Mucosa of rectum (tissue), 2 donors: ENCODE measurements around the gene CCDC51.

Source experiments
- H3K27ac ChIP-seq, 2 donors: one replicate each; pipeline ENCODE4 v1.7.0; 2013; ENCODE audit warnings: inconsistent platforms in 2 of 2, low read depth in 2 of 2, low read length in 2 of 2
- H3K27me3 ChIP-seq, 2 donors: one replicate each; pipeline ENCODE4 v1.7.0; 2013; ENCODE audit warnings: low read length in 2 of 2; ENCODE audit not compliant: control insufficient read depth in 2 of 2, insufficient read depth in 2 of 2
- H3K36me3 ChIP-seq, 2 donors: one replicate each; pipeline ENCODE4 v1.7.0; 2013; ENCODE audit warnings: low read length in 2 of 2; ENCODE audit not compliant: control insufficient read depth in 2 of 2, insufficient read depth in 2 of 2
- H3K4me1 ChIP-seq, 2 donors: one replicate each; pipeline ENCODE4 v1.7.0; 2013; ENCODE audit warnings: low read length in 2 of 2, mild to moderate bottlenecking in 1 of 2; ENCODE audit not compliant: control insufficient read depth in 2 of 2, insufficient read depth in 2 of 2
- H3K4me3 ChIP-seq, 2 donors: one replicate each; pipeline ENCODE4 v1.7.0; 2013; ENCODE audit warnings: low read length in 2 of 2
- H3K9ac ChIP-seq, 2 donors: one replicate each; pipeline ENCODE4 v1.7.0; 2013; ENCODE audit warnings: low read length in 2 of 2, low read depth in 1 of 2, mild to moderate bottlenecking in 1 of 2
- H3K9me3 ChIP-seq, 2 donors: one replicate each; pipeline ENCODE4 v1.7.0; 2013; ENCODE audit warnings: low read length in 2 of 2; ENCODE audit not compliant: control insufficient read depth in 2 of 2
- donor health status: healthy.
- donor health status: Normal muscosa, but diverticular disease.

The CCDC51 gene

DNA sequence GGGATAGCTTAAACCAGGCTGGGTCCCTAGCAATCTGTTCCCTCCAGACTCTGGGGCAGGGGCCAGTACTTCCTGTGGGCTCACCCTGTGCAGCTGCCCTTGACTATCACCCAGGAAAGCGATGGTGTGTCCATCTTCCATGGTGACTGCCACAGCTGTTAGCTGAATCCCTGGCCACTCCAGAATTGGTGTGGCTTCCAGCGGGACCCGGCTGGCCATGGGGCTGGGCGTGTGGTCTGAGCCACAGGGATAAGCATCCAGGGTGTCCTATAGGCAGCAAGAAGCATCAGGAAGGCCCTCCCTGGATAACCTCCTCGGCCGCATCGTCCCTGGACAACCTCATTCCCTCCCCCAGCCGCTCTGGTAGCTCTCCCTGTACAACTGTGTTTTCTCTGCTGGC lies 17.2 kb downstream of the CCDC51 start:
- Histone ChIP-seq H3K27ac (no peak overlapping the region), H3K9me3 (no peaks in the 10 kb centered on the region), H3K4me1 (peaks cover 20 to 22% of the 10 kb centered on the region in 2 donors), H3K27me3 (no peaks in the 10 kb centered on the region), H3K36me3 (peaks cover 20 to 32% of the 10 kb centered on the region in 2 donors), H3K4me3 (no peak overlapping the region), H3K9ac (no peak overlapping the region)

DNA sequence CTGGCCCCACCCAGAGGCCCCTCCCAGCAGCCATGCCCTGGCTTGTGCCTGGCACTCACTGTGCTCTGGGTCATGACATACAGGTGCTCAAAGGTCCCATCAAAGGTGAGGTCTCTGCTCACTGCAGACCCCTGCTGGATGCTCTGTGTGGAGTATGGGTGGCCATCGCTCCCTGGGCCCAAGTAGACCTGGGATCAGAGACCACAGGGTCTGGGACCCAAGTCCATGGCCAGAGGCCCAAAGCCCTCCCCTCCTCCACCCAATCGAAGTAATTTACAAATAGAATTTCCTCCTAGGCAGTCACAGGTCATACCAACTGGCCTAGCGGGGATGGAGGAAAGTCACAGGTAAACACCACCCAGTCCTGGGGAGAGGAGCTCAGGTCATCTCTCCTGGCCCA lies 17.6 kb downstream of the CCDC51 start:
- no peak overlapping the region for H3K4me3 ChIP-seq
- H3K9me3 ChIP-seq: no peaks in the 10 kb centered on the region
- H3K4me1 ChIP-seq: peaks cover 16 to 18% of the 10 kb centered on the region in 2 donors
- no peaks in the 10 kb centered on the region for H3K27me3 ChIP-seq
- peaks cover 23 to 36% of the 10 kb centered on the region in 2 donors for H3K36me3 ChIP-seq
- no peak overlapping the region for H3K9ac ChIP-seq
- H3K27ac ChIP-seq: no peak overlapping the region

DNA sequence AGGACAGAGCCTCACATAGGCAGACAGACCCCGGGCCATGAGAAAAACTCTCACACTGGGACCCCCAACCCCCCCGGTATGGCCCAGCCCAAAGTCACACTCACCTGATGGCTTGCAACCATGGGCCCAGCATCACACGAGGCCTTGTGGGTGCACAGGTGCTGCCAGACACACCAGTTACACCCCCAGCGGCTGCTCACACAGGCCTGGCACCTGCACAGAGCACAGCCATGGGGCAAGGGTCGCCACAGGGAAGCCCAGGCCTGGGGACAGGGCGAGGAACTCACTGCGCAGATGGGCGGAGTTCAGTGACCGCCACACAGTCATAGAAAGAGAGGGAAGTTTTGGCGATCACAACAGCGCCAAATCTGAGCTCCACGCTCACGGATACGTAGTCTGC lies 19.4 kb downstream of the CCDC51 start:
- Histone ChIP-seq H3K9ac (no peak overlapping the region), H3K27me3 (no peaks in the 10 kb centered on the region), H3K27ac (no peak overlapping the region), H3K36me3 (peaks cover 33 to 42% of the 10 kb centered on the region in 2 donors), H3K4me3 (no peak overlapping the region), H3K9me3 (no peaks in the 10 kb centered on the region), H3K4me1 (peaks cover 0 to 3% of the 10 kb centered on the region in 2 donors)

DNA sequence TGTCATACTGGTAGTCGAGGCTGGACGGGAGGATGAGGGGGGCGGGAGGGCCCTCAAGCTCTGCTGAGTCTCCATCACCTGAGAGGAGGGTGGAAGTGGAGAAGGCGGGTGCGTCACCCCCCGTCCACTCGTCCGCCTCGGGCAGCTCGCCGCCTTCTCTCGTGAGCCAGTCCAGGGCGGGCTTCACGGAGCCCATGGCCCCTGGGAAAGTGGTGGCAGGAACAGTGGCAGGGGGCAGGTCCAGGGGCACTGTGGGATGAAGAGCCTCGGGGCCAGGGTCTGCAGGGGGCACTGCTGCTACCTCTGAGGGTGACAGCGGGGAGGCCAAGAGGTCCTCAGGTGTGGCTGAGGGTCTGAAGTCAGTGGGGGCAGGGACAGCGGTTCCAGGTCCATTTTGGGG lies 20.3 kb downstream of the CCDC51 start:
- Histone ChIP-seq H3K27me3 (no peaks in the 10 kb centered on the region), H3K36me3 (peaks cover 40 to 51% of the 10 kb centered on the region in 2 donors)

DNA sequence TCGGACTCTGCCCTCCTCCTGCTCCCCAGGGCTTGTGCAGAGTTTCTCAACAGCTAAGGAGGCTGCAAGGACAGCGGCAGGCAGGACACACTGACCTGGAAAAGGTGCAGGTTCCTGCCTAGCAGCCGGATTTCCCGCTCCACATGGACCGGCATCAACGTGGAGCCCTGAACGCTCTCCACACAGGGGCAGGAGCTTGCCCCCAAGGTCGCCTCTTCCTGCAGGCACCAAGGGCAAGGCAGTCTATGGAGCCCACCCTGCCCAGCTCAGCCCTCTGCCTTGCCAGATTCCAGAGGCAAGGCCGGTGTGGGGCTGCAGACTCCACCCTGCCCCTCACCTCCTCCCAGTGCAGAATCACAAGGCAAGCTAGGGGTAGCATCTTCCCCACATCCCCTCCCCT lies 20.8 kb downstream of the CCDC51 start:
- H3K36me3 ChIP-seq: peaks cover 43 to 54% of the 10 kb centered on the region in 2 donors
- H3K27ac ChIP-seq: no peak overlapping the region
- H3K9me3 ChIP-seq: no peaks in the 10 kb centered on the region
- no peak overlapping the region for H3K4me3 ChIP-seq
- no peaks in the 10 kb centered on the region for H3K4me1 ChIP-seq
- H3K9ac ChIP-seq: no peak overlapping the region
- H3K27me3 ChIP-seq: no peaks in the 10 kb centered on the region

More for the DNA sequence above, 20.3 kb downstream of the CCDC51 start:
- Histone ChIP-seq H3K27ac (no peak overlapping the region), H3K9me3 (no peaks in the 10 kb centered on the region), H3K4me1 (no peaks in the 10 kb centered on the region), H3K9ac (no peak overlapping the region), H3K4me3 (no peak overlapping the region)

DNA sequence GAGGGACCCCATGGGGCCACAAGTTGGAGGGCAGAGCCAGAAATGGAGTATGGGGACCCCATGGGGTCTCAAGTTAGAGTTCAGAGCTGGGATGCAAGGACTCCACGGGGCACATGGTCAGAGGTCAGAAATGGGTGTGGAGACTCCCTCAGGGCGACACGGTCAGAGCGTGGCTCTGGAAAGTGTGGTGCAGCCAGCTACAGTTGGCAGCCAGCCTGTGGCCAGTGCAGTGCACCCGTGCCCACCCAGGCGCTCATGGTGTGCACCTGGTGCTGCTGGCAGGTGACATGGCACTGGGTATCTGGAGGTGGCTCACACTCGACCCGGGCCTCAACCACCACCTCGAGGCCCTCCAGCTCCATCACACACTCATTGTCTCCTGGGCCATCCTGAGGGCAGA lies 21.3 kb downstream of the CCDC51 start:
- no peaks in the 10 kb centered on the region for H3K4me1 ChIP-seq
- no peaks in the 10 kb centered on the region for H3K9me3 ChIP-seq
- H3K36me3 ChIP-seq: peaks cover 48 to 59% of the 10 kb centered on the region in 2 donors

DNA sequence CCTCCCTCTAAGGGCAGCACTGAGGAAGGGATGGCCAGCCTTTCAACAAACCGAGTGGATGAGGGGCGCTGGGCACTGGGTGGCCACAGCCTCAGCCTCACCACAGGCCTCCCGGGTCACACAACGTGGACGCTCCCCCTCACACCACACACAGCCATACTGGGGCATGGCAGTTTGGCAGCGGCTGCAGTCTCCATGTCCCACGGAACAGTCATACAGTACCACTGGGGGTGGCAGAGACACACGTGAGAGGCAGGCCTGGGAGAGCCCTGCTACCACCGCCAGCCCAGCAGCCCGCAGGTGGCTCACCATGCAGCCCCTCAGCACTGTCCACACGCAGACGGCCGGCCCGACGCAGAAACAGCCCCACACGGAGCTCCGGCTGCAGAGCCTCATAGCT lies 21.8 kb downstream of the CCDC51 start:
- Histone ChIP-seq H3K4me1 (no peaks in the 10 kb centered on the region), H3K27me3 (no peaks in the 10 kb centered on the region), H3K36me3 (peaks cover 51 to 57% of the 10 kb centered on the region in 2 donors), H3K27ac (no peak overlapping the region), H3K9ac (no peak overlapping the region), H3K9me3 (no peaks in the 10 kb centered on the region), H3K4me3 (no peak overlapping the region)

More for the DNA sequence above, 21.3 kb downstream of the CCDC51 start:
- Histone ChIP-seq H3K27ac (no peak overlapping the region), H3K27me3 (no peaks in the 10 kb centered on the region), H3K4me3 (no peak overlapping the region), H3K9ac (no peak overlapping the region)

DNA sequence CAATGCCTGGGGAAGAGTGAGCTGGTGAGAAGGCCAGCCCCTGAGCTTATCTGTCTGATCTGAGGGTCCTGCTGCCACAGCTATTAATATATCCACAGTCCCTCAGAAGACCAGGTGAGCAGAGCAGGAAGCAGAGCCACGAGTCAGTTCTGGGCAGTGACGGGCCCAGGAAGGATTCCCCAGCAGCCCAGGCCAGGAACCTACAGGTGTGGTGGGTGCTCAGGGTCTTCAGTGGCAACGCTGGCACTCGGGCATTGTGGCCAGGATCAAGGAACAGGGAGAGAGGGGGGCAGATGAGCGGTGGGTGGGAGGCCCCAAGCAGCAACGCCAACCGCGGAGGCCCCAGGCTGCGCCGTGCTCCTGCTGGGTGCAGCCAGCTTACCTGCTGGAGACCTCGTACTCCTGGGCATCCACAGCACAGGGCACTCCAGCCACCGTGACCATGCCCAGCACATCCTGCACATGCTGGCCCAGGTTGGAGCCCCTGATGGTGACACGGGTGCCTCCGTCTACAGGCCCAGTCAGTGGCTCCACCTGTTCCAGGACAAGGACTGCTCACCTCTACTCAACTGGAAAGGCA lies 22.3 kb downstream of the CCDC51 start:
- Histone ChIP-seq H3K4me3 (no peak overlapping the region), H3K9me3 (no peaks in the 10 kb centered on the region), H3K4me1 (no peaks in the 10 kb centered on the region), H3K36me3 (peaks cover 56 to 57% of the 10 kb centered on the region in 2 donors), H3K9ac (no peak overlapping the region), H3K27me3 (no peaks in the 10 kb centered on the region), H3K27ac (no peak overlapping the region)

DNA sequence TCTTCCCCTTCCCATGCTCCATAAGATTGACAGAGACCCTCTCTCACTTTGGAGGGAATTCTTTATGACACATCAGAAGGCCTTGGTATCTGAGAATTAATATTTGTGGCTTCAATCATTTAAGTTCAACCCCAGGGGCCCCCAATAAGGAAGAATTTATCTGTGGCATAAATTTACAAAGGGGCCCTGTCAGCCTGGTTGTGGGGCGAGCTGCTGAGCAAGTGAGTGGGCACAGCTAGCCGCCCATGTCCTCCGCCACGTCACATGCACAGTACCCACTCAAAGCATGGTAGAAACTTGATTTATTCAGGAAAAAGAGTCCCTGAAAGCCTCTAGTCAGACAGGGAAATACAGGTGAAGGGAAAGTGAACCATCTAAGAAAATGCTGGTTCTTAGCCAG lies 23.4 kb downstream of the CCDC51 start:
- H3K27me3 ChIP-seq: no peaks in the 10 kb centered on the region
- no peak overlapping the region for H3K9ac ChIP-seq
- no peak overlapping the region for H3K4me3 ChIP-seq
- H3K9me3 ChIP-seq: no peaks in the 10 kb centered on the region
- H3K27ac ChIP-seq: no peak overlapping the region
- no peaks in the 10 kb centered on the region for H3K4me1 ChIP-seq
- H3K36me3 ChIP-seq: peaks cover 60 to 64% of the 10 kb centered on the region in 2 donors

DNA sequence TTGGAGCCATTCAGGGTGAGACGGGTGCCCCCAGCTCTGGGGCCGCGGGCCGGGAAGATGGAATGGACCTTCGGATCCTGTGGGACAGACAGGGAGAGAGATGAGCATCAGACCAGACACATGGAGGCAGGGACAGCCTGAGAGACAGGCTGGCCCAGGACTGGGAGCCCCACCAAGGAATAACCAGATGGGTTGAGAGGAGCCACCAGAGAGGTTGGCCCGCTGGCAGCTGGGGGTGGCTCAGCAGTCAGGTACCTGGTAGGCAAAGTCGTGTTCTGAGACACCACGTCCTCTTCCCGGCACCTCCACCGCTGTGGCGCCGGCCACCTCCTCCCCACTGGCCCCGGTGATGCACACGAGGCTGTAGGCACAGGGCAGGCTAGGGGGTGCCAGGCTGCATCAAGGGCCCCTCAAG lies 23.8 kb downstream of the CCDC51 start:
- H3K27ac ChIP-seq: no peak overlapping the region

More for the DNA sequence above, 23.8 kb downstream of the CCDC51 start:
- no peaks in the 10 kb centered on the region for H3K9me3 ChIP-seq
- H3K9ac ChIP-seq: no peak overlapping the region
- no peak overlapping the region for H3K4me3 ChIP-seq
- H3K4me1 ChIP-seq: no peaks in the 10 kb centered on the region
- no peaks in the 10 kb centered on the region for H3K27me3 ChIP-seq
- peaks cover 64 to 67% of the 10 kb centered on the region in 2 donors for H3K36me3 ChIP-seq
